Measurements from ENCODE around the gene OTUB1.
"Not testable (repeated sequence)": the region's sequence is repeated elsewhere in the genome, so short reads cannot be mapped to it uniquely, and the experiment has no call there.

Gene OTUB1

DNA sequence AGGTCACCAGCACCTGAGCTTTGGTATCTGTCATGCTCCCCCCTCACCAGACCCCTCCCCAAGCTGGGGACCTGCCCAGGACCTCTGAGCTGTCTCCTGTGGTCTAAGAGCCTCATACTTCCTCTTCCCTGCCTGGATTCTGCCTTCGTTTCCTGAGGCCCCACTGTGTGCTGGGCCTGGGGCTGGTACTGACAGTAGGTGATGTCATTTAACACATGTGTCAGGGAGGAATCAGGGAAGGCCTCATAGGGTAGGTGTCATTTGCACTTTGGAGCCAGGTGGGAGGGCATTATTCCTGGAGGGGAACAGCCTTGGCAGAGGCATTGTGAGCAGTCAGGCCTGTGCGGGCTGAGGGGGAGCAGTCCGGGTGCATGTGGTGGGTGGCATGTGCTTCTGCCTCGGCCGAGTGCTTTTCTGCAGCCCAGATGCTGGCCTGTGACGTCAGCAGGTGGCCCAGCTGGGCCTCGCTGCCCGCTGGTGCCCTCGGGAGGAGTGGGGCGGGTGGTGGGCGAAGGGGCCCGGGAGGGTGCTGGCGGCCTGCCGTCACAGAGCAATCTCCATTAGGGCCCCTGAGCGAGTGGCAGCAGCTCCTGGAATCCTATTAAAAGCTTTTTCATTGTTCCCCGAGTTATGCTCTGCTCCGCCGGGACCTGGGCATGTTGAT, 58.6 kb downstream of the OTUB1 start:
- DNase-seq (ENCODE audit: low read depth) = no peak

DNA sequence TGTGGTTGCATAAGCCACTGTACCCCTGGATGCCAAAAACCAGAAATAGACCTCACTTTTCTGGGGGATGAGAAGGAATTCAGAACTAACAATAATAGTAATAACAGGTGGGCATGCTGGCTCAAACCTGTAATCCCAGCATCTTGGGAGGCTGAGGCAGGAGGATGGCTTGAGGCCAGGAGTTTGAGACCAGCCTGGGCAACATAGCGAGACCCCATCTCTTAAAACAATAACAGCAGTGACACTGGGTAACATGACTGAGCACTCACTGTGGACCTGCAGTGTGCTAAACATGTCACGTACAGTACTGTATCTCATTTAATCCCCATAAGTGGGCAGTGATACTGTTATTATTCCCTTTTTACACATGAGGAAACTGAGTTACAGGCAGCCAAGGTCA, 59.5 kb downstream of the OTUB1 start:
- no peak for DNase-seq (ENCODE audit: low read depth)

DNA sequence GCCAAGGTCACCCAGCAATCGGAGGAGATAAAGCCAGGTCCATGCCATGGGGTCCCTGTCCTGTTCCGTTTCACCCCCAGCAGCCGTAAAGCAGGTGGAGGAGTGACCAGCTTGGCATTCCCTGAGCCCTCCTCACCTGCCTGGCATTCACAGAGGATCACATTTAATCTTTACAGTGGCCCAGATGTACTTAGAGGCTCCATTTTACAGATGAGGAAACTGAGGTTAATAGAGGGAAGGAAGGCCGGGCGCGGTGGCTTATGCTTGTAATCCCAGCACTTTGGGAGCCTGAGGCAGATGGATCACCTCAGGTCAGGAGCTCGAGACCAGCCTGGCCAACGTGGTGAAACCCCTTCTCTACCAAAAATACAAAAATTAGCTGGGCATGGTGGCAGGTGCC, 61.1 kb downstream of the OTUB1 start:
- DNase-seq (ENCODE audit: low read depth) = not testable (repeated sequence)

Data from non-pigmented ciliary epithelial cell (primary cell).